ENCODE results near the gene C22orf39. TPM values are rescaled to one million over a fixed set of nuclear protein-coding genes. Genes with fewer than 3 reads are reported as not detected.
"Not testable (repeated sequence)": the region's sequence is repeated elsewhere in the genome, so short reads cannot be mapped to it uniquely, and the experiment has no call there.

C22orf39 gene
- total RNA-seq, 1 donor from 2014 or later = 48.7 TPM

DNA sequence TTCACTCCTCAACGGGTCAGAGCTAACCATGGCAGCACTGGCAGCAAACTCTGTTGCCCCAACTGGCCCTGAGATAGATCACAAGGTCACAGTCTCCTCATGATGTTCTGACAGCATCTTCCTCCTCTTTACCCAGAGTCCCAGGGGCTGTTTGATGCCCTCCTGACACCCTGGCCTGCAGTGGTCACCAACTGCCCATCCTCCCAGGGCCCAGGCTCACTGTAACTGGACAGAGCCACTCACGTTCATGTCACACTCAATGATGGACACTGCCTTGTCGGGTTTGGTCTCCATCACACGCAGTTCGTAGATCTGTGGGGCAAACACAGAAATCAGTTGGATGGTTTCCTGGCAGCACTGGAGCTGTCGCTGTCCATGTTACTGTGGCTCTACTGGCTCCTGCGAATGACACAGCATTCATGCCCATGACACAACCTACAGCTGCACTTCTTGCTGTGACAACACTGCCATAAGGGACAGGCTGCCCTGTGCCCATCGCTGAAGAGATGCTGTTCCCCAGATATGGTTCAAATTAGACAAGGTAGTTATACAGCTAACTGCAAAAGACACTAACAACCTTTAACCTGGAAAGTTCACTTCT, 10.4 kb upstream of the C22orf39 start:
- DNase-seq (ENCODE audit: low spot score) = no peak
- intact Hi-C loops (cut with DNase I) = no loop called here

DNA sequence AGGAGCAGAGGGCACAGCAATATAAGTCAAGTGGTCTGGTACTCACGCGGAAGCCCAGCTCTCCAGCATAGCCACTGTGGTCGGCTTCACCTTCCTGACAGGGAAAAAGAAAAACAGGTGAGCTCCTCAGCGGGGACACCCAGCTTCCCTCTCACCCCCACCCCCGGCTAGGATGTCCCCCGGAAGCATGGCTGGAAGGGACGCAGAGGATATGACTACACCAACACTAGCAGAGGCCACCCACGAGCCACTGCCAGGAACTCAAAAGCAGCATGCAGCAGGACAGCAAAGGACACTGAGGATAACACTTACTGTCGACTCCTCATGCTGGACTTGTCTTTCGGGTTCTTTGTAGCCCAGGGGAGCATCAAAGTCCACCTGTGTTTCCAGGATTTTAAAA, 9.0 kb upstream of the C22orf39 start:
- intact Hi-C loops (cut with DNase I) = no loop called here
- DNase-seq (ENCODE audit: low spot score) = no peak

DNA sequence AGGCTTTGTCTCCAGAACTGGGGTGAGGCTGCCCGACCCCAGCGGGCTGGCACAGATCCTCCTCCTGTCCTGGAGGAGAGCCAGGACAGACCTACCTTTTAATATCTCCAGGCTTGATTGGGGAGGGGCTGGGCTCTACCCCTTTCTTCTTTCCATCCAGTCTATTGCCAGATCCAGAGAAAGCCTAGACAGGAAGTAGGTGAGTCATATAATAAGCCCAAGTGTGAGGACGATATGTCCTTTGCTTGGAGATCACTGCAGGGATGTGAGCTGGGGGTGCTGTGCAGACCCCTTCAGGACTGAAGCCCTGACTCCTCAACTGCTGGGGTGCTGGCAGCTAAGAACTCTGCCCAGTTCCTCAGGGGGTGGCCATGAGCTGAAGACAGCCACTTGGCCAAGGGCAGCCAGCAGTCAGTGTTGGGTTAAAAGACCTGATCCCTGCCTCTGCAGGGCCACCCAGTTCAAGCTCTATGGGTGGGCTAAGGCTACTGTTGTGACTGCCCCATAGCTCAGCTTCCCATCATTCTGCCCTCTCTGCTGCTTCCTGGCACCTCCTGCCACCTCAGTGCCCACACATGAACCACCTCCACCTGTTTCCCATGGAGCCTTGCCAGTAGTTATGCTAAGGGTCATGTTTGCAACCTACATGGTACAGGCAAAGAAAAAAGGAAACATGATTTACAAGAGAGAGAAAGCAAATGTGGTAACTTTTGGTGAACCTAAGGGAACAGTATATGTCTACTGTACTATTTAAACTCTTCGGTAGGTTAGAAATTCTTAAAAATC, 8.3 kb upstream of the C22orf39 start:
- DNase-seq (ENCODE audit: low spot score) = no peak
- intact Hi-C loops (cut with DNase I) = no loop called here

DNA sequence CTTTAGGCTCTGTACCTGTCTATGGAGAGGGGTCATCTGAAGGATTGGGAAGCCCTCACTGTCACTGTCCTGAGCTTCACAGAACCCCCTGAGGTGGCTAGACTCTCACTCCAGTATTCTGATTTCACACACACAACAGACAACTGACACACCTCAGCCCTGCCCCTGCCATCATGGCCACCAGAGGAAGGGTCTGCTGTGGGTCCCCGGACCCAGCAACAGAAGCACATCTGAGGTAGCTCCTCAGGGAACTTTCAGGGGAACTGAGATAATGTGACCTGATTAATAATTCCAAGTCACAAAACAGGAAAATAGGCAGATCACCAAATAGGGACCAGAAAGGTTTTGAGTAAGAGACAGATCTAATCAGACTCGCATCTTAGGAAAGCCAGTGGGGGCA, 7.5 kb upstream of the C22orf39 start:
- DNase-seq (ENCODE audit: low spot score) = no peak
- intact Hi-C loops (cut with DNase I) = no loop called here

DNA sequence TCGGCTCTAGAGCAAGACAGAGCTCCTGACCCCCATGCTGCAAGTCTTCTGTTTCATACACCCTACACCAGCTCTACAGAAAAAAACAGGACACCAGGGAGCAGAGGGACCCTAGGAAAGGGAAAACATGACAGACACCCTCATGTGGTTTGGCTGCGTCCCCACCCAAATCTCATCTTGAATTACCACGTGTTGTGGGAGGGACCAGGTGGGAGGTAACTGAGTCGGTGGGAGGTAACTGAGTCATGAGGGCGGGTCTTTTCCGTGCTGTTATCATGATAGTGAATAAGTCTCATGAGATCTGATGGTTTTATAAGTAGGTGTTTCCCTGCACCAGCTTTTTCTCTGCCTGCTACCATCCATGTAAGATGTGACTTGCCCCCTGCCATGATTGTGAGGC, 6.6 kb upstream of the C22orf39 start:
- intact Hi-C loops (cut with DNase I) = no loop called here
- DNase-seq (ENCODE audit: low spot score) = no peak

DNA sequence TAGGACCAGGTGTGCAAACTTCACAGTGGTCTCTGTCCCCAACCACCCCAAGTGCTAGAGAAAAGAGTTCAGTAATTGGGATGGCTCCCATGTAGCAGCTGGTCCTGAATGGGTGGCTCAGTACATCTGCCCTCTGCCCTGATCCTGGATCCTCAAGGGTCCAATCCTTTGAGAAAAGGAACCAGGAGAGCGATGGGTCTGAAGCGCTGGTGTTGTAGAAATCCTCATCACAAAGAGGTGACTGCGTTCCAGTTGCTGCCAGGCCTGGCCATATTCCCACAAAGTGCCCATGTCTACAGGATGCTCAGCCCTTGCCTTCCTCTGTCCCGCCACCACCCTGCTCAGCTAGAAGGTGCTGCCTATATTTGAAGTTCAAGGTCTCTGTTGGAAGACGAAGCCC, 6.2 kb upstream of the C22orf39 start:
- intact Hi-C loops (cut with DNase I) = no loop called here

DNA sequence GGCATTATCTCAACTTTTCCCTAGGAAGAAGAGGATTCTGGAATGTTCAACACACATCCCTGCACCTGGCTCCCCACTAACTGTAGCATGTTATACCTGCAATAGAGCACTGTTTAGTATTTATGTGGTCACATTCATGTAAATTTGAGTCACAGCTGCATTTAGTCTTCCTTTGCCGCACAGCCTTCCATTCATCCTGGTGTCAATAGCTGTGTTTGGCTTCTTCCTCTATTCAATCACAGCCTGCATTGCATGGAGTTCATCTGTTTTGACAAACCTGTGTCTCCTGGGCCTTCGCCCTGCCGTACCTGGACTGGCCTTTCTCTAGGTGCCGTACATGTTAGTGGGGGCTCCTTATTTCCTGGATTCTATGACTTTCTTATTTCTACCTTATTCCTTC, 4.1 kb upstream of the C22orf39 start:
- intact Hi-C loops (cut with DNase I) = no loop called here
- DNase-seq (ENCODE audit: low spot score) = no peak

More for the DNA sequence above, 6.2 kb upstream of the C22orf39 start:
- no peak for DNase-seq (ENCODE audit: low spot score)

DNA sequence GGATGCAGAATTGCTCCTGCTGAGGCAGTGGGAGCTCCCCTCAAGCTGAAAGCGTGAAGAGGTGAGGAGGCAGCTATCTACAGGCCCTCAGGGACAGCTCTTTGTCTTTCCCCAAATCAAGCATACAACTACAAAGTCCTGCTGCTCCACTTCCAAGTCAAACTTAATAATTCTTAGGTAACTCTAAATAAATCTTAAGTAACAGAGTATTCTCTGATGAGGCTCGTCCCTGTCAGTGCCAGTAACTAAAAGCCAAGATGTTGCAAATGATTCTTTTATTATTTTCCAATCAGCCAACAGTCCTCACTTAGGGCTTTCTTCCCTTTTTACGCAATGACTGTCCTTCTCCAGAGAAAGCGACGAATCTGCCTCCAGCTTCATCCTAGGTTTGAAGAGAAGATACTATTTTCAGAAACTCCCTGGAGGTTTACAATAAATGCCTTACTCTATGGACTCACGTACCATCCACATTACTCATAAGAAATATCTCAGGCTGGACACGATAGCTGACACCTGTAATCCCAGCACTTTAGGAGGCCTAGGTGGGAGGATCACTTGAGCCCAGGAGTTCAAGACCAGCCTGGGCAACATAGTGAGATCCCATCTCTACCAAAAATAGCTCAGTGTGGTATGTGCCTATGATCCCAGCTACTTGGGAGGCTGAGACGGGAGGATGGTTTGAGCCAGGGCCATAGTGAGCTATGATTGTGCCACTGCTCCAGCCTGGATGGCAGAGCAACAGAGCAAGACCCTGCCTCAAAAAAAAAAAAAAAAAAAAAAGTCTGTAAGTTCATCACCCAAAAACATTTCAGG, 3.1 kb upstream of the C22orf39 start:
- intact Hi-C loops (cut with DNase I) = no loop called here
- no peak for DNase-seq (ENCODE audit: low spot score)

DNA sequence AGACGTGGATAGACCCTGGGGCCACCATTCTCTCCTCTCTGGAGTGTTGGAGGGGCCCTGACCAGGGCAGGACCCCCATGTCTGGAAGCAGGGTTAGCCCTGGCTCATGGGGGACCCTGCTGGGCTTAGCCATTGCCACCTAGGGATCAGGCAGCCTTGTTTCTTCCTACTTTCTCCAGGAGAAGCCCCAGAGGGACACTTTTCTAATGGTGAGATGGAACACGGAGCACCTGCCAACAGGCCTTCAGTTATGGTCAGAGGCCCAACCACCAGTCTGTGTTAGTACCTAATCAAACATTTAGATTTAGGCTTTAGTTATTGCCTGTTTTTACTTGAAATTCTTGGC, 1.9 kb upstream of the C22orf39 start:
- intact Hi-C loops (cut with DNase I) = loop anchor here (5.0 kb wide), 2 partner anchors 157 to 272 kb away; partner anchors contain the start of genes CLTCL1 and SLC25A1
- no peak for DNase-seq (ENCODE audit: low spot score)

DNA sequence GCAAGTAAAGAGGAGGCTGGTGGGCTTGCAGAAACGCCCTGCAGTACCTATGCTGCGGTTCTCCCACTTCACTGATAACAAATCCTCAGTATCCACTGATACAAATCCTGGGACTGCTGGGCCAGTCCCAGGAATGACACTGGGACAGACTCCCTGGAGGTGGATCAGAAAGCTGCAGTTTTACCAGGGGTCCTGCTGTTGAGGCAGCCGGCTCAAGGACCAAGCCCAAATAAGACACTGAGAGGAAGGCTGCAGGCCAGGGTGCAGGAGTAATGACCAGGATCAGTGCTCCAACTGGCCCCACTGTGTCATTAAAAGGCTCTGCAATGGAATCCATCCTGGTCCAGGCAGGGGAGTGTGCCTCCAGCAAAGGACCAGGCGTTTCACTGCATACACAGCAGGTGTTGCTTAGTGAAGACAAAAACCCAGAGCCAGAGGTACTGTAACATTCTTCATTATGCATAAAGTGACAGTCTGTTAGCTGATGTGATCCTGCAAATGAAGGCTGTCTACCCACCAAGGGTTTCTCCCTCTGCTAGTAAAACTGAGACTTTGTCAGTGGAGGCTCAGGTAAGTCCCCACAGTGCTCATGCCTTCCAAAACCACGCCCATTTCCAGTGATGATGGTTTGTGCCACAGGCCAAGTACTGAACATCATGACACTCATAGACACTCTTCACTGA, 1.4 kb upstream of the C22orf39 start:
- intact Hi-C loops (cut with DNase I) = loop anchor here (5.0 kb wide), 2 partner anchors 157 to 272 kb away; partner anchors contain the start of genes CLTCL1 and SLC25A1
- DNase-seq (ENCODE audit: low spot score) = no peak

DNA sequence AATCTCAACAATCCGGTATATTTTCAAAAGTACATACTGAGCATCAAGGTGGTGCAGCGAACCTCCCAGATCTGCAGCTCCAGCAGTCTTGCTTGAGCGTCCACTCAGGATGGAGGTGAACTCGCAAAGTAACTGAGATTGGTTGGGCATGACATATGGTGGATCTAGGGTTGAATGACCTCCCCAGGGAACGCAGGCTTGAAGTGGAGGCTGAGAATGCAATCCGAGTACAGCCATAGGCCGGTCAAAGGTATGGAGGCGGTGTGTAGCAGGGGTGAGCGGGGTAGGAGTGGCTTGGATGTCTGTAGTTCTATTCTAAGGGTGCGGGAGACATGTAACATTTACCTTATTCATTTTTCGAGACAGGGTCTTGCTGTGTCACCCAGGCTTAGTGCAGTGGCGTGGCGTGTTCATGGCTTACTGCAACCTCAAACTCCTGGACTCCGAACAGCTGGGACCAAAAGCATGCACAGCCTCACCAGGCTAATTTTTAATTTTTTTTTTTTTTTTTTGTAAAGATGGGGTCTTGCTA, 631 bp upstream of the C22orf39 start:
- DNase-seq (ENCODE audit: low spot score) = no peak
- intact Hi-C loops (cut with DNase I) = loop anchor here (5.0 kb wide), 2 partner anchors 156 to 271 kb away; partner anchors contain the start of genes CLTCL1 and SLC25A1

DNA sequence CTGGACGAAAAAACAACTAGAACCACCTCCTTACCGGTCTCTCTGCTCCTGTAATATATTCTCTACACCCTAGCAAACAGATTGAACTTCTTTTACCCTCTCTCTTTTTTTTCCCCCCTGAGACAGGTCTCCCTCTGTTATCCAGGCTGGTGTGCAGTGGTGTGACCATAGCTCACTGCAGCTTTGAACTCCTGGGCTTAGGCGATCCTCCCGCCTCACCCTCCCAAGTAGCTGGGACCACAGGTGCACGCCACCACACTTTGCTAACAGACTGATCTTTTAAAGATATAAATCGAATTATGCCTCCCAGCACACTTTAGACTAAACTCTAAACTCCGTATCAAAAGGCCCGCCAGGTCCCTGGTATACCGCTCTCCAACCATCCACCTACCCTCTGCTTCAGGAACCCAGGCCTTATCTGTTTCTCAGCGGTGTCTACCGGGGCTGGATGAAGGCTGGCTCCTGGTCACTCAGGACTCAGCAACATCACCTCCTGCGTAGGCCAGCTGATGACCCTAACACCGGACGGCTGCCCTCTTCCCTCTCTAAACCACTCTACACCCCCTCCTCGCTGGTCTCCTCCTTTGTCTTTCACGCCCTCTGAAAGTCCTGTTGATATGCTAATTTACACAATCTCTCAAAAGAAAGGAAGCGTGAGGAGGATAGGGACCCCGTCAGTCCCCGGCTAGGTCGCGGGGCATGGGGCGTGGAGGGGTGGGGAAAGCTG, 745 bp downstream of the C22orf39 start:
- intact Hi-C loops (cut with DNase I) = loop anchor here (2.0 to 5.0 kb wide), 3 partner anchors 14 to 269 kb away; partner anchors contain the start of genes CLTCL1, MRPL40 and SLC25A1
- DNase-seq (ENCODE audit: low spot score) = no peak

DNA sequence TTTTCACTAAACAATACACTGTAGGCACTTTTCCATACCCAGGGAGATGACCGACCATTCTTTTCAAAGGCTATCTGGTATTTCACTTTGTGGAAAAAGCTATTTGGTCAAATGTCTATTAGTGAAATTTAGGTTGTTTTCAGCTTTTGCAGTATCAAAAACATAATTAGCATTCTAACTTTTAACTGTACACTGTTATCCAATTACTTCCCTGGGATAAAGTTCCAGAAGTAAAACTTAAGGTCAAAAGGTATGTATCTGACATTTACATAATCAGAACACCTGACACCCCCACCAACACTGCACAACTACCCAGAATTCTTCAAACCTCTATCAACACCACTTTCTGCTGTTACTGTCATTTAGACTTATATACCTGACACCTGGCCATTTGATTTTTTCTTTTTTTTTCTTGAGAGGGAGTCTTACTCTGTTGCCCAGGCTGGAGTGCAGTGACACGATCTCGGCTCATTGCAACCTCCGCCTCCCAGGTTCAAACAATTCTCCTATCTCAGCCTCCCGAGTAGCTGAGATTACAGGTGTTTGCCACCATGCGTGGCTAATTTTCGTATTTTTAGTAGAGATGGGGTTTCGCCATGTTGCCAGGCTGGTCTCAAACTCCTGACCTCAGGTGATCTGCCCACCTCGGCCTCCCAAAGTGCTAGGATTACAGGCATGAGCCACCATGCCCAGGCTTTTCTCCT, 2.1 kb downstream of the C22orf39 start:
- intact Hi-C loops (cut with DNase I) = loop anchor here (5.0 kb wide), 2 partner anchors 153 to 268 kb away; partner anchors contain the start of genes CLTCL1 and SLC25A1
- not testable (repeated sequence) for DNase-seq (ENCODE audit: low spot score)

DNA sequence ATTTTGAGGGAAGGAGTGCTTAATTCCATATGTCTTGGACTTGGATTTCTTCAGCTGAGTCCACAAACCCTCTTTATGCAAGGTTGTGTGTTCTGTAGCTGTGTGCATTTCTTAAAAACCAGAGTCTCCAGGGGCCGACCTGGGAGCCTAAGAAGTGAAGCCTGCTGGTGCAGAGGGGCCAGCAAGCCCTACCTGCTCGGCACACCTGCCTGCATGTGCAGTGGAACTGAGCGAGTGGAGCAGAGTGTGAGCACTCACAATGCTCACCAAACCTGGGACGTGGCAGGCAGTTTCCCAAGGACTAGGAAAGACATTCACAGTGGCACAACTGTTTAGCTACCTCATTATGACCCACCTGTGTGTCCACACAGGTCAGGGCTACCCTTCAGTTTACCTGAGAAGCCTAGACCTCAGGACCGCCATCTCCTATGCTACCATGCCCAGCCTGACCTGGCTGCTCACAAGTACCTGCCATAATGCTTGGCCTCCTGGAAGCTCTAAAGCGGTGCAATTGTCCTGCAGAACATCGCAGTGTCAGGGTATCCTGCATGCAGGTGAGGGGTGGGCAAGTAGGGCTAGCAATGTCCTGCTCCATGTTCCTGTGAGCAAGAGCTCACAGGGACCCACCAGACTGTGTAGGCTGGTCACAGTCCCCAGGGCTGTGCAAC, 3.8 kb downstream of the C22orf39 start:
- intact Hi-C loops (cut with DNase I) = no loop called here

DNA sequence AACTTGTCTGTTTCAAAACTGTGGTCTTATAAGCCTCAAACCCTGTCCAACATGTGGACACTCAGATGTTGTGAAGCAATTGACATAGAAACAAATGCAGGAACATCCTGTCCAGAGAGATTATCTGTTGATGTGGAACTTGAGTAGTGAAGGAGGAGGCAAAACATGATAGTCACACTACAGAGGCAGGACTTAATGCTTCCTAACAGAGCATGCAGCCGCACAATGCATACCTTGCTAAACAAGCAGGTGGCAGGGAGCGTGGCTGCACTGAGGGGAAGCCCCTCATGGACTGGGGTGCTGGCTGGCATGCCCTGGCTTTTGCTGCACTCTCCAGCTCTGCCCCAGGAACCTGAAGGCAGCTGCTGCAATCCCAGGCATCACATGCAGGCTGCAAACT, 5.3 kb downstream of the C22orf39 start:
- DNase-seq (ENCODE audit: low spot score) = no peak

More for the DNA sequence above, 3.8 kb downstream of the C22orf39 start:
- no peak for DNase-seq (ENCODE audit: low spot score)

DNA sequence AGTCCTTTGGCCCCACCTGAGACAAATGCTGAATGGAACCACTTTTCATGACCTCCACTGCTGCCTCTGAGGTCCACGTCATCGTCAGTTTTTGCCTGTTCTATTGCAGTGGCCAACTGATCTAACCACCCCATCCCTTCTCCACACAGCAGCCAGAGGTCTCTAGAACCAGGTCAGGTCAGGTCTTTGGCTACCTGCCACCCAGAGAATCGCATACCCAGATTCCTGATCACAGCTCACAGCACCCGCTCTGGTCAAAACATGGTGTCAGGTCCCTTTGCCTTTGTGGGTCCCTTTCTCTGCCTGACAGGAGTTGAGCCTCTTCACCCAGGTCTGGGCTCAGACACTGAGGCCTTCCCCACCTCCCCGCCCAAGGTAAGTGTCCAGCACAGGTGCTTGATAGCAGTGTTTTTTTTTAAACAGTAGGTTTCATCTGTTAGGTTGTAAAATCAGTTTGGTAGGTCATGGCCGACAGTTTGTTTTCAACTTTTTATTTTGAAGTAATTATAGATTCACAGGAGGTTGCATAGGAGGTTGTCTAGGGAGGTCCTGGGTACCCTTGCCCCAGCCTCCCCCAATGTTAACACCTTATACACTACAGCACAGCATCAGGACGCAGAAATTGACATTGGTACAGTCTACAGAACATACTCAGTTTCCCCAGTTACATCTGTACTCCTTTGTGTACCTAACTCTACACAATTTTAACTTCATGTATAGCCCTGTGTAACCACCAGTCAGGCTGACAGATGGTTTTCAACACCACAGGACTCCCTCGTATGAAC, 6.9 kb downstream of the C22orf39 start:
- DNase-seq (ENCODE audit: low spot score) = no peak
- intact Hi-C loops (cut with DNase I) = no loop called here

More for the DNA sequence above, 5.3 kb downstream of the C22orf39 start:
- intact Hi-C loops (cut with DNase I) = no loop called here

DNA sequence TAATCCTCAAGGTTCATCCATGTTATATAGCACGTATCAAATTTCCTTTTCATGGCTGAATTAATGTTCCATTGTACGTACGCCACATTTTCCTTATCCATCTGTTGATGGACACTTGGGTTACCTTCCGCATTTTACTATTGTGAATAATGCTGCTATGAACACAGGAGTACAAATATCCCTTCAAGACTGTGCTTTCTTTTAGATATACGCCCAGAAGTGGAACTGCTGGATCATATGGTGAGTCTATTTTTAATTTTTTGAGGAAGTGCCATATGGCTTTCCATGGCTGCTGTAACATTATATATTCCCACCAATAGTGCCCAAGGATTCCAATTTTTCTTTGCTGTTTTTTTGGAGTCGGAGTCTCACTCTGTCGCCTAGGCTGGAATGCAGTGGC, 9.2 kb downstream of the C22orf39 start:
- no peak for DNase-seq (ENCODE audit: low spot score)
- intact Hi-C loops (cut with DNase I) = loop anchor here (10.0 kb wide), 1 partner anchor 313 kb away; the partner anchor contains the start of gene DGCR2

Measured in cardiac septum (tissue), 1 donor.